ENCODE measurements around the gene PTPRU. TPM values are rescaled to one million over a fixed set of nuclear protein-coding genes. Genes with fewer than 3 reads are reported as not detected.

The PTPRU gene
- total RNA-seq, 4 donors from 2014 or later: 5.6 to 9.7 (median 7.4) TPM

GRCh38 chr1:29363536-29363935, 127.2 kb downstream of the PTPRU start:
- H3K4me1 ChIP-seq: no peaks in the 10 kb centered on the region
- WGBS, 2 donors (ENCODE audit: low coverage in 1 of 2): 86 to 100% methylated on average over 3 to 6 of the region's 6 CpGs
- in situ Hi-C loops (cut with MboI; ENCODE audit: low pct_ligation_motif_present in 1 of 4, low pct_unique_long_range_greater_than_20kb in 1 of 4, low sequenced_read_pairs in 3 of 4) (no loop called here), intact Hi-C loops (cut with DNase I; ENCODE audit: low total_unique reads) (no loop called here)
- no peak overlapping the region for H3K4me3 ChIP-seq
- H3K27me3 ChIP-seq: peaks cover 10% of the 10 kb centered on the region
- no peaks in the 10 kb centered on the region for H3K9me3 ChIP-seq
- DNase-seq: no peak
- H3K27ac ChIP-seq: no peak overlapping the region
- TF ChIP-seq EP300 (IDR thresholded peaks at IDR 0.05; ENCODE audit: low read depth): no peak
- H3K36me3 ChIP-seq: no peaks in the 10 kb centered on the region

- in situ Hi-C loops (cut with MboI; ENCODE audit: low pct_ligation_motif_present in 1 of 4, low pct_unique_long_range_greater_than_20kb in 1 of 4, low sequenced_read_pairs in 3 of 4) (no loop called here), intact Hi-C loops (cut with DNase I; ENCODE audit: low total_unique reads) (no loop called here)
- WGBS, 2 donors (ENCODE audit: low coverage in 1 of 2): 94 to 100% methylated on average over 2 to 6 of the region's 6 CpGs
- Histone ChIP-seq H3K4me3 (no peak overlapping the region), H3K9me3 (no peaks in the 10 kb centered on the region), H3K27me3 (peaks cover 8% of the 10 kb centered on the region), H3K4me1 (no peaks in the 10 kb centered on the region), H3K36me3 (no peaks in the 10 kb centered on the region), H3K27ac (no peak overlapping the region)
- DNase-seq: no peak
- no peak for TF ChIP-seq POLR2AphosphoS5 (IDR thresholded peaks at IDR 0.05)
- TF ChIP-seq CTCF (IDR thresholded peaks at IDR 0.05): no peak
- TF ChIP-seq EP300 (IDR thresholded peaks at IDR 0.05; ENCODE audit: low read depth): no peak
- no peak for TF ChIP-seq POLR2A (IDR thresholded peaks at IDR 0.05)
Observed at GRCh38 chr1:29364101-29364678, 127.9 kb downstream of the PTPRU start.

- WGBS, 2 donors (ENCODE audit: low coverage in 1 of 2): 78 to 85% methylated on average over 4 to 11 of the region's 11 CpGs
- in situ Hi-C loops (cut with MboI; ENCODE audit: low pct_ligation_motif_present in 1 of 4, low pct_unique_long_range_greater_than_20kb in 1 of 4, low sequenced_read_pairs in 3 of 4) (no loop called here), intact Hi-C loops (cut with DNase I; ENCODE audit: low total_unique reads) (no loop called here)
- no peak overlapping the region for H3K4me3 ChIP-seq
- no peaks in the 10 kb centered on the region for H3K36me3 ChIP-seq
- TF ChIP-seq POLR2AphosphoS5 (IDR thresholded peaks at IDR 0.05): no peak
- TF ChIP-seq POLR2A (IDR thresholded peaks at IDR 0.05): no peak
- TF ChIP-seq EP300 (IDR thresholded peaks at IDR 0.05; ENCODE audit: low read depth): no peak
- no peak for TF ChIP-seq CTCF (IDR thresholded peaks at IDR 0.05)
- H3K4me1 ChIP-seq: no peaks in the 10 kb centered on the region
- H3K27me3 ChIP-seq: peaks cover 6% of the 10 kb centered on the region
- H3K9me3 ChIP-seq: no peaks in the 10 kb centered on the region
- DNase-seq: no peak
- no peak overlapping the region for H3K27ac ChIP-seq
Observed at GRCh38 chr1:29365906-29366670, 129.8 kb downstream of the PTPRU start.

- Histone ChIP-seq H3K27me3 (peaks cover 8% of the 10 kb centered on the region), H3K27ac (no peak overlapping the region), H3K4me3 (no peak overlapping the region), H3K36me3 (no peaks in the 10 kb centered on the region), H3K9me3 (no peaks in the 10 kb centered on the region), H3K4me1 (no peaks in the 10 kb centered on the region)
- in situ Hi-C loops (cut with MboI; ENCODE audit: low pct_ligation_motif_present in 1 of 4, low pct_unique_long_range_greater_than_20kb in 1 of 4, low sequenced_read_pairs in 3 of 4) (no loop called here), intact Hi-C loops (cut with DNase I; ENCODE audit: low total_unique reads) (no loop called here)
- TF ChIP-seq POLR2A (IDR thresholded peaks at IDR 0.05): no peak
- TF ChIP-seq POLR2AphosphoS5 (IDR thresholded peaks at IDR 0.05): no peak
- no peak for TF ChIP-seq EP300 (IDR thresholded peaks at IDR 0.05; ENCODE audit: low read depth)
- no peak for TF ChIP-seq CTCF (IDR thresholded peaks at IDR 0.05)
- 77 to 86% methylated on average over 1 to 17 of the region's 17 CpGs for WGBS, 2 donors (ENCODE audit: low coverage in 1 of 2)
- DNase-seq: no peak
Observed at GRCh38 chr1:29368936-29369932, 132.9 kb downstream of the PTPRU start.

Measured in transverse colon (tissue), 4 donors.